Subcutaneous abdominal adipose tissue (tissue), 5 donors: ENCODE measurements around the gene MIAT.

Experiments used
- H3K27ac ChIP-seq: one replicate; pipeline ENCODE4 v1.7.0; 2013; ENCODE audit warnings: low read depth, mild to moderate bottlenecking, inconsistent platforms, low read length, moderate library complexity
- H3K27me3 ChIP-seq, 5 donors: one replicate each; pipeline ENCODE4 v1.7.0; 2013; ENCODE audit warnings: low read length in 5 of 5, inconsistent platforms in 1 of 5; ENCODE audit not compliant: control insufficient read depth in 5 of 5, insufficient read depth in 4 of 5
- H3K36me3 ChIP-seq, 5 donors: one replicate each; pipeline ENCODE4 v1.7.0; 2013; ENCODE audit warnings: low read length in 5 of 5; ENCODE audit not compliant: control insufficient read depth in 5 of 5, insufficient read depth in 5 of 5
- H3K4me1 ChIP-seq, 5 donors: one replicate each; pipeline ENCODE4 v1.7.0; 2013; ENCODE audit warnings: low read length in 5 of 5, mild to moderate bottlenecking in 3 of 5, moderate library complexity in 1 of 5; ENCODE audit not compliant: control insufficient read depth in 5 of 5, insufficient read depth in 5 of 5
- H3K4me3 ChIP-seq, 5 donors: one replicate each; pipeline ENCODE4 v1.7.0; 2013; ENCODE audit warnings: low read length in 5 of 5, low read depth in 1 of 5
- H3K9ac ChIP-seq, 5 donors: one replicate each; pipeline ENCODE4 v1.7.0; 2013; ENCODE audit warnings: low read length in 5 of 5, mild to moderate bottlenecking in 4 of 5, moderate library complexity in 3 of 5
- H3K9me3 ChIP-seq, 5 donors: one replicate each; pipeline ENCODE4 v1.7.0; 2013; ENCODE audit warnings: low read length in 5 of 5; ENCODE audit not compliant: control insufficient read depth in 5 of 5
- donor health status: healthy.
- donor health status: healthy.
- donor health status: healthy.
- donor health status: healthy.
- donor health status: healthy.

MIAT gene

GRCh38 chr22:26648011-26648497 is 9.3 kb upstream of the MIAT start:
- Histone ChIP-seq H3K27ac (no peak overlapping the region), H3K4me1 (peaks cover 0 to 33% (median 12%) of the 10 kb centered on the region in 5 donors), H3K9me3 (no peaks in the 10 kb centered on the region), H3K4me3 (no peak overlapping the region), H3K9ac (no peak overlapping the region), H3K27me3 (peaks cover 10 to 41% (median 20%) of the 10 kb centered on the region in 5 donors), H3K36me3 (no peaks in the 10 kb centered on the region)

DNA sequence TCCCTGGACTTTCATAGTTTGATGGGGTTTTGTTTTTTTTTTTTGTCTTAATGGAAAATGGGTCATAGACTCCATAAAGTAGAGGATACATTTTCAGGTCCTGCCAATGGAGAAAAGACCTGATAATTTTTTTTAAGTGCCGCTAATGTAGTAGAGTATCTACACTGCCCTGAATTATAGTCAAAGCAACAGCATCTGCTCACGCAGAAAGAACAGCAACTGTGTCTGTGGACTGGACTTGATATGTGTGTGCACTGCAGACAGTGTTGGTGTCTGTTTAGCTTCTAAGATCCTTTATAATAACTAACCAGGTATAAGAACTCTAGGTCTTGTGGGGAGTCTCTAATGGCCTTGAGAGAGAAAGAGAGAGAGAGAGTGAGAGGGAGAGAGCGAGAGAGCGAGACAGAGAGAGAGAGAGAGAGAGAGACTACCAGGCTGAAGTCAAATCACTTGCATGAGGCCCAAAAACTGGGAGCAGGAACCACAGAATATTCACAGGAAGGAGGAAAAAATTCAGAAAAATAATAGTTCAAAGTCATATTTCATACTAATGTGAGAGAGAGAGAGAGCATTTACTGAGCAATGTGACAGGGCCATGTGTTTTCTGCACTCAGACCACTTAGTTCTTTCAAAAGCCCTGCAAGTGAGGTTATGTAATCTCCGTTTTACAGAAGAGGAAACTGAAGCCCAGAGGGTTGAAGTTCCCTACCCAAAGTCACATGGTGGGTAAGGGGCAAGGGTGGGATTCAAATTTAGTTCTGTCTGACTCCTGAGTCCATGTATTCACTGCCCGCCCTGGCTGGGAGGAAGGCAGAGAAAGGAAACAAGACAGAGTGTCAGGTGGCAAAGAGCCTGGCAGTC is 8.6 kb upstream of the MIAT start:
- Histone ChIP-seq H3K27ac (no peak overlapping the region), H3K27me3 (peaks cover 10 to 43% (median 22%) of the 10 kb centered on the region in 5 donors), H3K4me1 (peaks cover 0 to 33% (median 12%) of the 10 kb centered on the region in 5 donors), H3K4me3 (no peak overlapping the region), H3K36me3 (no peaks in the 10 kb centered on the region), H3K9me3 (no peaks in the 10 kb centered on the region), H3K9ac (no peak overlapping the region)

DNA sequence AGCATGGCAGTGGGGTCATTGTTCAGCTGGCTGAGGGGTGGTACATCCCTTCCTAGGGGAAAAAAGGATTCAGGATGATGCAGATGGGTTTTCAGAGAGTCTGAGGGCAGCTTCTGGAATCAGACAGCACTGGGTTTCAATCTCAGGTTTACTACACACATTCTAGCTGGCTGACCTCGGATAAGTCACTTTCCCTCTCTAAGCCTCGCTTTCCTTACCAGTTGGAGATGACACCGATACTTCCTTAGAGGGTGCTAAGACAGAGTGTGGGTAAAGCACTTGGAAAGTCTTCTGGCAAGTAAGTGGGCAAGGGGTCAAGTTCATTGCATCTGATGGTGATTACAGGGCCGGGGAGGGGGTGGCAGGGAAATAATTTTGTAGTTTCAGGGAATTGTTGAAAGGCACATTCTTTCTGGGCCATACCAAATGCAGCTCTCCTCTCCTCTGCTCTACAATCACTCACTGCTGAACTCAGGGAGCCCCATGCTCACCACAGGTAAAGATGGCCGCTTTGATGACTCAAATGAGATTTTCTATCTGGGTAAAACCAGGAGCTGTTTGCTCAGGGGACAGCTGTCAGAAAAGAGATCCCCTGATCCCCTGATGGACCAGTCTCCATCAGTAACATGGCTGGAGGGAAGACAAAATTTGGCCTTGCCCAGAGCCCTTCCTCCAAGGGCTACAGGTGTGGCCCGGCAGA is 6.5 kb upstream of the MIAT start:
- H3K4me1 ChIP-seq = peaks cover 0 to 21% (median 4%) of the 10 kb centered on the region in 5 donors
- peaks cover 13 to 51% (median 25%) of the 10 kb centered on the region in 5 donors for H3K27me3 ChIP-seq
- H3K9me3 ChIP-seq = no peaks in the 10 kb centered on the region
- H3K27ac ChIP-seq = no peak overlapping the region
- no peaks in the 10 kb centered on the region for H3K36me3 ChIP-seq
- H3K4me3 ChIP-seq = no peak overlapping the region
- H3K9ac ChIP-seq = no peak overlapping the region

GRCh38 chr22:26651815-26652214 is 5.6 kb upstream of the MIAT start:
- H3K27me3 ChIP-seq = peaks cover 14 to 45% (median 17%) of the 10 kb centered on the region in 5 donors
- H3K36me3 ChIP-seq = no peaks in the 10 kb centered on the region
- H3K9me3 ChIP-seq = no peaks in the 10 kb centered on the region
- no peak overlapping the region for H3K27ac ChIP-seq
- H3K4me1 ChIP-seq = peaks cover 0 to 21% (median 4%) of the 10 kb centered on the region in 5 donors
- no peak overlapping the region for H3K9ac ChIP-seq
- no peak overlapping the region for H3K4me3 ChIP-seq

GRCh38 chr22:26658161-26658560 is 773 bp downstream of the MIAT start:
- Histone ChIP-seq H3K4me3 (peak overlapping the region in 1 of 5 donors; percentile 25), H3K9ac (no peak overlapping the region), H3K27ac (no peak overlapping the region)

GRCh38 chr22:26658671-26659478 is 1.5 kb downstream of the MIAT start:
- Histone ChIP-seq H3K4me1 (peaks cover 2 to 21% (median 18%) of the 10 kb centered on the region in 5 donors), H3K27me3 (peaks cover 21 to 48% (median 41%) of the 10 kb centered on the region in 5 donors), H3K4me3 (peak overlapping the region in 3 of 5 donors; percentile 25 to 33 (median 30)), H3K27ac (no peak overlapping the region), H3K36me3 (no peaks in the 10 kb centered on the region), H3K9ac (no peak overlapping the region), H3K9me3 (no peaks in the 10 kb centered on the region)

More at GRCh38 chr22:26658161-26658560, 773 bp downstream of the MIAT start:
- Histone ChIP-seq H3K9me3 (no peaks in the 10 kb centered on the region), H3K27me3 (peaks cover 19 to 46% (median 39%) of the 10 kb centered on the region in 5 donors), H3K4me1 (peaks cover 2 to 21% (median 18%) of the 10 kb centered on the region in 5 donors), H3K36me3 (no peaks in the 10 kb centered on the region)

GRCh38 chr22:26660356-26660755 is 3.0 kb downstream of the MIAT start:
- no peaks in the 10 kb centered on the region for H3K9me3 ChIP-seq
- H3K9ac ChIP-seq = no peak overlapping the region
- H3K4me1 ChIP-seq = peaks cover 2 to 21% (median 18%) of the 10 kb centered on the region in 5 donors
- H3K27me3 ChIP-seq = peaks cover 21 to 48% (median 41%) of the 10 kb centered on the region in 5 donors
- no peak overlapping the region for H3K27ac ChIP-seq
- no peak overlapping the region for H3K4me3 ChIP-seq
- H3K36me3 ChIP-seq = no peaks in the 10 kb centered on the region

DNA sequence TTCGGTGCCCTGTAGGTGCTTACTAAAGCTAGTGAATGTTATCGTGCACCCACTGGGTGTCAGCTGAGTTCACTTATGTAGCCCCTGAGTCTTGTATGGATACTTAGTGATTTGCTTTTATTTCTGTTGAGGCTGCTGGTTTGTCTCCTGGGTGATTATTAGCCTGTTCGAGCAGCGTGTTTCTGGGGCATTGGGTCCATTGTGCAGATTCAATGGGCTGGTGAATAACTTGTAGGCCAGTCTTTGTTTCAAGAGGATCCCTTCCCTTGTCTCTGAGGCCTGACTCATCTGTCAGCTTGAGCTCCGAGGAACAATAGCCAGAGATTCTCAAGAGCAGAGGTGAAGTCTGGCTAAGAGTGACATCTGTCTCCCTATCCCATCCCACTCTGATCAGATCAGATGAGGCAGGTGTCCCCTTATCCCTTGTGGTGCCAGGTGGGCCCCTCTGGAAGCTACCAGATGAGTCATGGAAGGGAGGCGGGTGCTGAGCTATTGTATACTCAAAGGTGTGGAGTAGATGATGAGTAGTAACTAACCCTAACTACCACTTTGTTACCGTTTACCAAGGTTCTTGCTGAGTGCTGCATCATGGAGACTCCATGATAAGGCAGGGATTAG is 3.7 kb downstream of the MIAT start:
- Histone ChIP-seq H3K27me3 (peaks cover 21 to 45% (median 40%) of the 10 kb centered on the region in 5 donors), H3K4me3 (no peak overlapping the region), H3K27ac (no peak overlapping the region), H3K4me1 (peaks cover 2 to 21% (median 18%) of the 10 kb centered on the region in 5 donors), H3K9ac (no peak overlapping the region), H3K36me3 (no peaks in the 10 kb centered on the region), H3K9me3 (no peaks in the 10 kb centered on the region)

- Histone ChIP-seq H3K9ac (no peak overlapping the region), H3K27me3 (peaks cover 18 to 40% (median 36%) of the 10 kb centered on the region in 5 donors), H3K36me3 (no peaks in the 10 kb centered on the region), H3K4me1 (peaks cover 2 to 18% (median 17%) of the 10 kb centered on the region in 5 donors), H3K9me3 (no peaks in the 10 kb centered on the region), H3K4me3 (no peak overlapping the region), H3K27ac (no peak overlapping the region)
Observed at GRCh38 chr22:26662160-26662559, 4.8 kb downstream of the MIAT start.
